HG02798 (cell line): ENCODE data around the gene NOD2.
A peak's percentile ranks its signal among the peaks of the same experiment; 100 is the strongest.

Experiments used
- ATAC-seq: cut with Tn5 transposase; IDR thresholded peaks from one replicate; pipeline ENCODE4 v1.9.1; 2021; ENCODE audit warnings: mild to moderate bottlenecking; ENCODE audit not compliant: unreplicated experiment, poor library complexity

Gene NOD2

DNA sequence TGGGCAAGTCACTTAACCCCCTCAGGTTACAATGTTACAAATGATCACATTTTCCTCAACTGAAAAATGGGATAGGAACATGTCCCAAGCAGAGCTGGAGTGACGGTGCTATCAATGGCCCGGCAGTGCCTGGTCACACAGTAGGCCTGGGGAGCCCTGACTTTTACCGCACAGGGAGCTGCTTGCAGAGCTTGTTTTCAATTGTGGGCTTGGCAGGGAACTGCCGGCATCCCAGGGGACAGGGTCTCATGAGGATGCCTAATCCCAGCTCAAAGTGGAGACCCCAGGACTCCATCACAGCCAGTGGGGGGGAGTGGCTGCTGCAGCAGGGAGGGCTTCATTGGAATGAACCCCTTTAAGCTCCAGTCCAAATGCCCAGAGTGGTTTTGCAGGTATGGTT is 23.7 kb upstream of the NOD2 start:
- no peak for ATAC-seq

DNA sequence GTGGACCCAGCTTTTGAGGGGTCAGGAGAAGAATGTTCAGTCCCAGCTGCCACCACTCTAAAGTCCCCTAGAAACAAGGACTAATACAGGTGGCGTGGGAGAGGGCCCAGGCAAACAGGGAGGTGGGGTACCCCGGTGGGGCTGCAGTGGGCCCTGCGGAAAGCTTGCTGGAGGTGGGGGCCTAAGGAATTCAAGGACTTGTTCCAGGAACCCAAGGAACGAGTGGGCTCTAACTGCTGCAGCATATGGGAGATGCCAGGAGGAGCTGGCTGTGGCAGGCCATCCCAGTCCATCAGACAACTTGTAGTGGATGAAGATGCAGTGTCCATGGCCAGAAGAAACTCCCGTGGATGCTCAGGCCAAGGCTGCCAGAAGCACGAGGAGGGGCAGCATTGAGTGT is 22.9 kb upstream of the NOD2 start:
- no peak for ATAC-seq

DNA sequence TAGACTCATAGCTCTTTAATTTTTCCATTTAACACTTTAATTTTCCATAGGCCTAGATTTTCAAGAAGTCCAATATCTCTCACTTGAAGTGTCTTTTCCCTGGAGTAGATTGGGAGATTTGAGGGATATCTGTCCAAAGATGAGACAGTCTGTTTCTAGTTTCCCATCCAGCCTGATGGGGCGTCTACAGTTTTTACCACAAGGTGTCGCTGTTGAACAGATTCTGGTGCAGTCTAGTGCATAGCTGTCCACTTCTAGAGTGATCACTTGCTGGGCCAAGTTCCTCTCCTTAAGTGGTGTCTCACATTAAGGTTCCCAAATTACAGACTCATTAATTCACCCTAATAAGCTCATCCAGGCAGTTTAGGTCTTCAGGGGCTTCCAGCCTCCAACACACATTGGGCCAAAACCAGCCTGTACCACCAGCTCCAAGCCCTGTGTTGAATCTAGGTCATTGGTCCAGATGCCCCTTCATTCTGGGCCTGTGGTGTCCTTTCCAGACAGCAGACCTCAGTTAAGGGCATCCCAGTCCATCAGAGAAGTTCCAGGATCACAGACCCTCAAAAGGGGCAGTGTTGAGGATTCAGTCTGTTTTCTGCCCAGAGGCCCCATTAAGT is 21.7 kb upstream of the NOD2 start:
- no peak for ATAC-seq

DNA sequence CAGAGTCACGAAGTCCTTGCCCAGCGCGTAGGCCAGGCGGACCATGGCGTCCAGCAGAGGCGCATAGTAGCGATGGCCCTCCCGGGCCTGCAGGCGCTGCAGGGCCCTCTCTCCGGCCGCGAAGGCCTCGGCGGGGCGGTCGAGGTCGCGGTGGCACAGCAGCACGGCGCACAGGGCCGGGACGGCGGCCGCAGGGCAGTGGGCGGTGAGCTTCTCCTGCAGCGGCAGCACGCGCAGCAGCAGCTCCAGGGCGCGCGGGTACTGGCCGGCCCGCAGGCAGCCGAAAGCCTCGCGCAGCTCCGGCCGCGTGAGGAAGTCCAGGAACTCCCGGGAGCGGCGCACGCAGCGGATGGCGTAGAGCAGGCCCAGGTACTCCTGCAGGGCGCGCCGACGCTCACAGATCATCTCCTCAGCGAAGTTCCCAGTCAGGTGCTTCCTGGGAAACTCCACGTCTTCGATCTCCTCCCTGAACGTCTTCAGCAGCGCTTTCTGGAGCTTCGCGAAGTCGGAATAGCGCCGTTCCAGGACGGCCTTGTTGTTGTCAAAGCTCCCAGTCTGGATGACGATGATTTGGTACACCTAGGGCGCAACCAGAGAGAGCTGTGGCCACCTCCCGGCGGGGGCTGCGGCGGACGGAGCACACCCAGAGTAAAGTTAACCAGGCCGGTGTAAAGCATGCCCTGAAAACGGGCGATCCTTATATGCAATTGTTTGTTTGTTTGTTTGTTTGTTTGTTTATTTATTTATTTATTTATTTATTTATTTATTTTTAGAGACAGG is 19.7 kb upstream of the NOD2 start:
- ATAC-seq: no peak

DNA sequence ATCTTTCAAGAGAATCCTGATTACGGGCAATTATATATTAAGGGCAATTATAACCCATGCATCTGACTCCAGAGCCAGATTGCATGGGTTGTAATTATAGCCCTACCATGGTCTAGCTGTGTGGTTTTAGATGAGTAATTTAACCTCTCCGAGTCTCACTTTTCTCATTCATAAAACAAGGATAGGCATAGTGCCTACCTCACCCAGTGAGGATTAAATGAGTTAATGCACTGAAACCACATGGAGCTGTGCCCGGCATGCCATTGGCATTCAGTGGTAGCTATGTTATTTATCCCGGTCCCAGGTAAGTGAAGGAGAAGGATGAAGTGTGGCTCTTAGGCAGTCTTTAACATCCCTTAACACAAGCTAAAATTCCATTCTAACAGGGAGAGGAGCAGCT is 18.6 kb upstream of the NOD2 start:
- no peak for ATAC-seq

DNA sequence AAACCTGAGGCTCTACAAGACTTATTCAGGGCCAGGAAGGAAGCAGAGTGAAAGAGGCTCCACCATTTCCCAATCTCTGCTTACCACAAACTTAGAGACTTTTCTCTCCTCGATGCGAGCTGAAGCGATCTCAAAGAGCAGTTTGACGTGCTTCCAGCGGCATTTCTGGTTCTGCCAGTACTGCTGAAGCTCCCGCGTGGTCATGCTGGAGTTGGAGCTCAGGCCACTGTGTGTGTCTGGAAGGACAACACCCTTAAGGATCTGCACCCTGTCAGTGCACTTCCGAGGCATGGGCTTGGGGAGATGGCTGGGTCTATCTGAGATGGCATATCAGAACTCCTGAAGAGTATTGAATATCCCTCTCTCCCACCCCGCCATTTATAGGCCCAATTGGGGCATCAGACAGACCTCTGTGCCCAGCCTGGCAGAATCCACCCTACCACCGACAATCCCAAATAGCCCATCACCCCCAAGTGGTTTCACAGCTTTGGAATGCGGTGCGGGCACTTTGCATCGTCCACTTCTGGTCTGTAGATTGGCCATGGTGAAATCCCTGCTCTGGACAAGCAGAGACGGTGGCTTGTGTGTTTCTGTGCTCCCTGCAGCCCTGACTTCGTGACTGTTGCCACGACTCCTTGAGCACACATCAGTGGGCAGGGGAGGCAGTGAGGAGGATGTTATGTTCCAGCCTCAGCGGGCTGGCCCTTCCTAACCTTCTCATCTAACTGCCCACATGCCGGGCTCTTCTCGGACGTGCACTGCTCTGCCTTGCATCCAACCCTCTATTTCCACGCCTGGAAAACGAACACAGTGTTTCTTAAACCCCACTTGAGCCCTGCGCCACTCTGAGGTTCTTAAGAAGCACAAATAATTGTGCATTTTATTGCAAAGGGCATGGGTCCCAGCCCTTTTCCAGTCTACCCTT is 17.5 kb upstream of the NOD2 start:
- ATAC-seq: no peak

DNA sequence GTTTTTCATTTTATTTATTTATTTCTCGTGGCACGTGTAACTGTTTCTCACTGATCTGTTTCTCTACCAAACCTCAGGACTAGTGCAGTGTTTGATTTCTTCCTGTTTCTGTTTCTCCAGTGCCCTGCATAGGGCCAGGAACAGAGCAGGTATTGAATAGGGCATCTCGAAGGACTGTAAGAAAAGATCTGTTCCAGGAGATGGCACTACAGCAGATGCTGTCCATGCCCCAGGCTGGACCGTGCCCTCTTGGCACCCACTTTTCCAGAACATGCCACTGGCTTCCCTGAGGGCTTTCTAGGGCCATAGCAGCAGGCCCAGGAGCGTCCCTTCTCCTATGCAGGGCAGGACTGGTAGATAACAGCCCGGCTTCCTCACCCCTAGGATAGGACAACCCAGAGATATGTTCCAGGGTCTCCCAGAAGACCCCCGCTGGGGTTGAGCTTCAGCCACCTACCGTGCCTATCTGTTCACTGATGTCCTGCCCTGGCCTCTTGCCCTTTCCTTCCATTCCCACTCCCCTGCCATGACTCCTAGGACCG is 16.7 kb upstream of the NOD2 start:
- ATAC-seq: no peak

DNA sequence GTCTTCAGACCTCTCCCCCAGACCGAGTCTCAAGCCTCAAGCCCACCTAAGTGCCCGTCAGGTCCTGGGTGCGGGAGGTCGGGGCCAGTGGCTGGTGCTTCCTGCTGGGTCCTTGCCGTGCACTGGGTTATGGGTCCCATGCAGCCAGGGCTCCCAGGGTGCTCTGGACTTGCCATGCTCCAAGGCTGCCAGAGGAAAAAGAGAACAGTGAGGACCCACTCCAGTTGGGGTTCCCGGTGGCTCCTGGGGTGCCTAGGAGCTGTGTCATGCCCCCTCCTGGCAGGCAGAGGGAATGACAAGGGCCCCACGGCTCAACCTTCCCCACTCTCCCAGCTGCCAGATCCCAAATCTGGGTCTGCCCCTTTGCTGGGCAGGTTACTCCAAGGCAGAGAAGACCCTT is 16.1 kb upstream of the NOD2 start:
- ATAC-seq: no peak

DNA sequence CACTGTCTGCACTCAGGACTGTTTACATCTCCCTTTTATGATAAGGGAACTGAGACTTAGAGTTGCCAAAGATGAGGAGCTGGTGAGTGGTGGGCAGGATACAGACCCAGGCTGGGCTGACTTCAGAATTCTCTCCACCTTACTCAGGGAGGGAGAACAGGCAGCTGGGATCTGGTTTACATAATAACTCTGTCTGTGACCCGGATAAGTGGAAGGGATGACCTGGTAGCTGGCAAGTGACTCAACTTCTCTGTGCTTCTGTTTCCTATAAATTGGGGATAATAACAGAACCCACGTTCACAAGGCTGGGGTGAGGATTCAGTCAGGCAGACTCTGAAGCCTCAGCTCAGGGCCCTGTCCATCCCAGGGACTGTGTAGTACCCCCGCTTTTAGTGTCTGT is 14.9 kb upstream of the NOD2 start:
- no peak for ATAC-seq

DNA sequence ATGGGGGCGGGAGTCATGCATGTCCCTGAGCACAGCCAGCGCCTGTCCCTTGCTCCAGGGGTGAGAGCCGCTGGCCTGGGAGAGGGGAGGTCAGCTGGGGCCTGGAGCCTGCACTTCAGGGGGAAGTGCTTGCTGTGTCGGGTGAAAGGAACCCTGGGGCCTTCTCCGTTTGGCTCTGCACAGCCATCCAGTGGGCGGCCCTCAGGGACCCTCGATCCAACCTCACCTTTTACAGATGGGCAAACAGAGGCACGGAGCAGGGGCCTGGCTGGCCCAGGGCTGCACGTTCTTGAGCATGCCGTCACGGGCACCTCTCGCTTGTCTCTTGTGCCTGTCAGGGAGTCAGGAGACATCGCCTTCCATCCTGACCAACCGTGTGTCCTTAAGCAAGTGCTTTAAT is 14.1 kb upstream of the NOD2 start:
- ATAC-seq: no peak

DNA sequence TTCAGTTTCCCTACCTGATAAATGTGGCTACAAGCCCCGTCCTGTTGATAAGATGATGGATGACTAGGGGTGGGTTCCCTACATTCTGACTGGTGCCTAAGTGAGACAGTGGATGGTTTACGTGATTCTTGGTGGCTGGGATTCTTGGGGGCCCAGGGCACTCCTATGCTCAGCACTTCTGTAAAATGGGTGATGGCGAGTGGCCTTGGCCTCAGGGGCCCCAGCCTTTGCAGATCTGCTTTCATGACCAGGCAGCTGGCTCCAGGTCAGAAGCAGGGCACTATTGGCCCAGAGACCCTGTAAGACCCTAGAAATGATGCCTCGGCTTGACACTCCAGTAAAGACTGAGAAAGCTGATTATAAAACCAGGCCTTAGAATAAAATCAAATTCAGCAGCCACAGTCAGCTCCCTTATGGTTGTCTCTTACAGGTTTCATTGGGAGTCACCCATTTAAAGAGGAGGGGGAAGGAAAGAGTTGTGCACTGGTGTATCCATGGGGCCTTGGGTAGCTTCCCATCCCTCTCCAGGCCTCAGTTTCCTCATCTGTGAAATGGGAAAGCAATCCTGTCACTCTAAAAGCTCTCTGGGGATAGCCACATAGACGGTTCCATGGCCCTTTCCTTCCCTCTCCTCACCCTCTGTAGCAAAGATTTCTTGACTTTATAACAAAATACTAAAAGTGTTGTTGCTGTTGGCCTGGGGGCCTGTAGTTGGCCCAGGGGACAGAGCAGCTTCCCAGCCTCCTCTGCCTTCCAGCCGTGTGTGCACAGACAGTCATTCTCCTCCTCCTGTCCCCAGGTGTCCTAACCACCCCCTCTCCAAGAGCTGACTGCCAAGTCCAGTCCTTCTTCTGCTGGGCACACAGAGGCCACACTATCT is 13.5 kb upstream of the NOD2 start:
- no peak for ATAC-seq

DNA sequence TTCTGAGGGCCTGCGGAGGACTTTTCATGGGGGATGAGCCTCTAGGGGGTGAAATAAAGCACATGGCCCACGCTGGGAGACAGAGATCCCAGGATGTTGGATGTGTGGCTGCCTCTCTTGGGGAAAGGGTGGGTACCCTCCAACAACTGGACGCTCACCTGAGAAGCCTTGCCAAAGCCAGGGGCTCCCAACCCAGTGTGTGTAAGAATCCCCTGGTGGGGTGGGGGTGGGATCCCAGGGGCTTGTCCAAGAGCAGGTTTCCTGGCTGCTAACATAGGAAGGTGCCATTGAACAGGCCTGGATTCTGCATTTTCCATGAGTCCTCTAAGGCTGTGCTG is 12.9 kb upstream of the NOD2 start:
- no peak for ATAC-seq

DNA sequence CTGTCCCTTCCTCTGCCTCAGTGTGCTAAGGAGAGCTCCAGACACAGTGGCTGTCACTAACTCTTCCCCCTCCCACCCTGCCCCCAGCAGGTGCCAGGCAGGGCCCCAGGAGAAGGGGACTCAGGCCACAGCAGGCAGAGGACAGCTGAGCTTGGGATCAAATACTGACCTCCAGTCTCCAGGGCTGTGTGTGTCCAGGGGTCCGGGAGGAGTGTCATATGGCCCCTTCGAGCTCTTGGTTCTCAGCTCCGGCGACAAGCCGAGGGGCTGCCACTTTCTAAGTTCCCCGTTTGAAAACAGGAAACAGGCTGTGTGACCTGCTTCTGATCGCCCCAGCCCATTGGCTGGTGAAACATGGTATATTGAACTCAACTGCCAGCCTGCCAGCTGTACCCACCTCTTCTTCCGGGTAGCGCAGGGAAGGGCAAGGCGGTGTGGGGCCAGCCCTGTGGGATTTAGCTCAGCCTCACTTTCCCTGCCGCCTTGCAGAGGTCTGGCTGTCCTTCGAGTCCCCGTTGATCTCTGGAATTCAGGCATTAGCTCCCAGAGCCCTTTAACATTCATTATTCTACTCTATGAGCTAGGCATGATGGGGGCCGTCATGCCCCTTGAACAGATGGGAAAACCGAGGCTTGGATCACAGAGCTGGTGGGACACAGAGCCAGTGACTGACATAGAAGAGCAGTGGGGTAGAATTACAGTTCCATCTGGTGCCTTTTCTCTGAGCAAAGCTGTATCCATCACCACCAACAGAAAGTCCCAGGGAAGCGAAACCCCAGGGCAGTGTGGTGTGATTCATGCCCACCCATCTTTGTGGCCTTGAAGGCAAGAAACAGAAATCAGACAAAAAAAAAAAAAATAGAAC is 12.2 kb upstream of the NOD2 start, which contains the start of gene SNX20:
TSS of gene SNX20 (minus strand) at position 292 of the 865 bp plus-strand sequence. CDS start 3,786 bp downstream, outside the sequence.
- peak; percentile 48 for ATAC-seq

DNA sequence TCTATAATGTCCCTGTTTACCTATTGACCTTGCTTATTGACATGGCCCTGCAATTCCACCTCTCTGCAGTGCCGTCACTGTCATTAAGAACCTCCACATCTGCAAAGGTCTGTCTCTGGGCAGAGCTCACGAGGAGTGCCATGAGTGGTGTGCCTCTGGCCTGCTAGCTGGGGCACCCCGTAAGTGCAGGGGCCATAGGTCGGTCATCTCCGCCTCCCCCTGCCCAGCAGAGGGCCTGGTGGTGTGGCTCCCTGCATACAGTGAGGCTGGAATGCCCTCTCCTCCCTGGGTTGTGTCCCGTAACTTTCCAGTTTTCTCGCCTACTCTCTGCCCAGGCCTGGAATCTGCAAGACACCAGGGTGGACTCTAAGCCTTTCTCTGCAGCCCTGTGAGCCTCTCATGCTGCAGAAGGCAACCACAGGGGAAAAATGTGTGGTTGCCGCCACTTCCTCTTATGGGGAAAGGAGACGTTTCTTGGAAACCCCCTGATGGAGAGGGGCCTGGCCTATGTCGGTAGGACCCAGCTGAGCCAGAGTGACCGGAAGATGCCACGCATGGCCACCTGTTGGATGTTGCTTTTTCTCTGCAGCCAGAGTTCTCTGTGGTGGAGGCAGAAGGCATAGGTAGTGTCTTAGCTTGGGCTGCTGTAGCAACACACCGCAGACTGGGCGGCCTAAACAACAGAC is 9.6 kb upstream of the NOD2 start:
- ATAC-seq: peak; percentile 72

DNA sequence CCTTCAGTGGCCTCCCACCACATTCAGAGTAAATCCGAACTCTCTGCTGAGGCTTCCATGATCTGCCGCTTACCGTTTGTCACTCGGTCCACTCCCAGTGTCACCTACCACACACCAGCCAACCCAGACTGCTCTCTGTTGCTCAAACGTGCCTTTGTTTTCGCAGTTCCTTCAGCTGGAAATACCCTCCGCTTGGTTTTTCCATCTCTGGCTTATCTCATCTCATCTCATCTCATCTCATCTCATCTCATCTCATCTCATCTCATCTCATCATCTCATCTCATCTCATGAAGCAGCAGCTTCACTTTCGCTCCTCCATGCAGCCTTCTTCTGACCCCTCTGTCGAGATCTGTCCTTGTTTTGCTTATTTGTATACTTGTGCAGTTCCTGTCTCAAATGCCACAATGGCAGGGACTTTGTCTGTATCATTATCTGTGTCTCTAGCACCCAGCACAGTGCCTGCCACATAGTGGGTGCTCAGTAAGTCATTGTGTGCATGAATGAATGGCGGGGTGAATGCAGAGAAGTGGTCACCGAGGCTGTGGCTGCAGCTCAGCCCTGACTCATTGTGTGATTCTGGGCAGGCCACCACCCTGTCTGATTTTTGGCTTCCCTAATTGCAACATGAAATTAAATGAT is 8.5 kb upstream of the NOD2 start:
- ATAC-seq: peak; percentile 31

DNA sequence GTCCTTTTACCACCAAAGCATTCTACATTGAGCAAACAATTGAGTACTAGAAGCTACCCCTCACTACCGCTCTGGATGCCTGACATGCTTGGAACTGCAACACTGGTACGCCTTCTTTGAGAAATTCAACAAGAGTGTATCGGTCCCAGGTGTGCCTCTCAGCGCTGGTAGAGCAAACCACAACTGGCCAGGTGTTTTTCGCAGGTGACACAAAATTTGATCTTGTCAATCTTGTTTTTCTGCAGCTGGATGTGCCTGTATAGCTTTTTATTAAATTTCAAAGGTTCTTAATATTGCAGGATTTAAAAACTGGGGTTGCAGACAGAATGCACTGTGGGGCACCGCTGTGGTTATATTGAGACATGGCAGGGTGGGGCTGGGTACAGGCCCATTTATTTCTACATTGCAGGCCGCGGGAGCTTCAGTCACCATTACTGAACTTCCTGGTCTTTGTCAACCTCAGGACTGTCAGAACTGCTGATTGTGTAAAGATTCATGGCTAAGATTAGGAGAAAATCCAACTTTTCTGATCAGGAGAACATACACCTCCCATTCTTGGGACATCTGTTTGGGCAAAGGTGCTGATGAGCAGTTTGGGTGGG is 7.8 kb upstream of the NOD2 start:
- peak; percentile 1 for ATAC-seq

DNA sequence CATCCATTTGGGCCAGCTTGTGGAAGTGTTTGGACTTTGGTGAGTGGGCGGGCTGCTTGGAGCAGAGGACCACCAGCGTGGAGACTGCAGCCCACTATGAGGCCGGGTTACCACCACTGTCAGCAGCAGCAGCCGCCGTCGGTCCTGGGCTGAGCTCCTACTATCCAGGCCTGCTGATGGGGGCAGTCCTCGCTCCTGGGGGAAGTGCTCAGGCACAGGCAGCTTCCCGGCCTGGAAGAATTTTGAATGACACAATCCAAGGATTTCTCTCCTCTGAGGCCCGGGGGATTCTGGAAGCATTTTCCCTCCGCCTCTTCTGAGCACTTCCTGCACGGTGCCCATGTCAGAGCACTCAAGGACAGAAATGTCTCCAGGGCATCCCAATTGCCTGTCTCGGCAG is 5.3 kb upstream of the NOD2 start:
- no peak for ATAC-seq

DNA sequence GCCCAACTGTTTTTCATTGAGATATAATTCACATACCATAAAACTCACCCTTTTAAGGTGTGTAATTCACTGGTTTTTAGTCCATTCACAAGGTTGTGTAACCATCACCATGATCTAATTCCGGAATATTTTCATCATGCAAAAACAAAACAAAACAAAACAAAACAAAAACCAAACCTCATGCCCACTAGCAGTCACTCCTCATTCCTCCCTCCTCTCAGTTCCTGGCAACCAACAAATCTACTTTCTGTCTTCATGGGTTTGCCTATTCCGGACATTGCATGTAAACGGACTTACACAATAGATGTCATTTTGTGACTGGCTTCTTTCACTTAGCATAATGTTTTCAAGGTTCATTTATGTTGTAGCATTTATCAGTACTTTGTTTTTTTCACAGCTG is 4.5 kb upstream of the NOD2 start:
- no peak for ATAC-seq
